Effector memory CD8-positive, alpha-beta T cell (primary cell): Measurements from ENCODE around the gene CEACAM7.

Experiments used
- ATAC-seq: fragments of 150-1000 bp; cut with Tn5 transposase; replicated peaks from 2 replicates; pipeline ENCODE4 v1.10.0; 2021; ENCODE audit warnings: mild to moderate bottlenecking, moderate library complexity
- DNase-seq, 3 experiments: peaks; one replicate each; pipeline ENCODE4 v3.0.0; 2021
- H3K27ac Mint-ChIP-seq, 2 donors: one replicate each; pipeline ENCODE4 v1.8.0; 2022; ENCODE audit warnings: mild to moderate bottlenecking in 2 of 2, mixed read lengths in 2 of 2, moderate library complexity in 2 of 2
- H3K27me3 Mint-ChIP-seq, 2 donors: one replicate each; pipeline ENCODE4 v1.8.0; 2022; ENCODE audit warnings: mixed read lengths in 2 of 2
- H3K36me3 Mint-ChIP-seq: one replicate; pipeline ENCODE4 v1.8.0; 2022; ENCODE audit warnings: mild to moderate bottlenecking, moderate library complexity, mixed read lengths; ENCODE audit not compliant: insufficient read depth
- H3K4me1 Mint-ChIP-seq, 2 donors: one replicate each; pipeline ENCODE4 v1.8.0; 2022; ENCODE audit warnings: low read depth in 2 of 2, mixed read lengths in 2 of 2
- H3K4me3 Mint-ChIP-seq, 2 donors: one replicate each; pipeline ENCODE4 v1.8.0; 2022; ENCODE audit warnings: mild to moderate bottlenecking in 2 of 2, mixed read lengths in 2 of 2, moderate library complexity in 2 of 2
- H3K9me3 Mint-ChIP-seq, 2 donors: one replicate each; pipeline ENCODE4 v1.8.0; 2022; ENCODE audit warnings: mixed read lengths in 2 of 2

Gene CEACAM7

GRCh38 chr19:41696402-41697197 lies 8.5 kb upstream of the CEACAM7 start:
- Mint-ChIP-seq H3K36me3 (no peaks in the 10 kb centered on the region), H3K27ac (no peak overlapping the region)

GRCh38 chr19:41695745-41696144 lies 7.7 kb upstream of the CEACAM7 start:
- H3K27ac Mint-ChIP-seq: no peak overlapping the region

More at GRCh38 chr19:41696402-41697197, 8.5 kb upstream of the CEACAM7 start:
- Mint-ChIP-seq H3K4me3 (no peak overlapping the region), H3K4me1 (peaks cover 0 to 2% of the 10 kb centered on the region in 2 donors), H3K27me3 (peaks cover 54 to 90% of the 10 kb centered on the region in 2 donors), H3K9me3 (no peaks in the 10 kb centered on the region)
- ATAC-seq (no peak), DNase-seq (no peak)

DNA sequence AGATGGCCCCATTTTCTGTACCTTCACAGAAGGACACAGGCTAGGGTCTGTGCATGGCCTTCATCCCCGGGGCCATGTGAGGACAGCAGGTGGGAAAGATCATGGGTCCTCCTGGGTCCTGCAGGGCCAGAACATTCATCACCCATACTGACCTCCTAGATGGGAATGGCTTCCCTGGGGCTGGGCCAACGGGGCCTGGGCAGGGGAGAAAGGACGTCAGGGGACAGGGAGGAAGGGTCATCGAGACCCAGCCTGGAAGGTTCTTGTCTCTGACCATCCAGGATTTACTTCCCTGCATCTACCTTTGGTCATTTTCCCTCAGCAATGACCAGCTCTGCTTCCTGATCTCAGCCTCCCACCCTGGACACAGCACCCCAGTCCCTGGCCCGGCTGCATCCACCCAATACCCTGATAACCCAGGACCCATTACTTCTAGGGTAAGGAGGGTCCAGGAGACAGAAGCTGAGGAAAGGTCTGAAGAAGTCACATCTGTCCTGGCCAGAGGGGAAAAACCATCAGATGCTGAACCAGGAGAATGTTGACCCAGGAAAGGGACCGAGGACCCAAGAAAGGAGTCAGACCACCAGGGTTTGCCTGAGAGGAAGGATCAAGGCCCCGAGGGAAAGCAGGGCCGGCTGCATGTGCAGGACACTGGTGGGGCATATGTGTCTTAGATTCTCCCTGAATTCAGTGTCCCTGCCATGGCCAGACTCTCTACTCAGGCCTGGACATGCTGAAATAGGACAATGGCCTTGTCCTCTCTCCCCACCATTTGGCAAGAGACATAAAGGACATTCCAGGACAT lies 7.0 kb upstream of the CEACAM7 start:
- Mint-ChIP-seq H3K36me3 (no peaks in the 10 kb centered on the region), H3K27me3 (peaks cover 64 to 93% of the 10 kb centered on the region in 2 donors), H3K4me1 (peaks cover 0 to 10% of the 10 kb centered on the region in 2 donors), H3K9me3 (no peaks in the 10 kb centered on the region), H3K4me3 (no peak overlapping the region), H3K27ac (no peak overlapping the region)
- no peak for ATAC-seq
- DNase-seq: no peak

More at GRCh38 chr19:41695745-41696144, 7.7 kb upstream of the CEACAM7 start:
- Mint-ChIP-seq H3K9me3 (no peaks in the 10 kb centered on the region), H3K4me3 (no peak overlapping the region), H3K36me3 (no peaks in the 10 kb centered on the region), H3K4me1 (peaks cover 0 to 10% of the 10 kb centered on the region in 2 donors), H3K27me3 (peaks cover 63 to 90% of the 10 kb centered on the region in 2 donors)
- ATAC-seq (no peak), DNase-seq (no peak)

DNA sequence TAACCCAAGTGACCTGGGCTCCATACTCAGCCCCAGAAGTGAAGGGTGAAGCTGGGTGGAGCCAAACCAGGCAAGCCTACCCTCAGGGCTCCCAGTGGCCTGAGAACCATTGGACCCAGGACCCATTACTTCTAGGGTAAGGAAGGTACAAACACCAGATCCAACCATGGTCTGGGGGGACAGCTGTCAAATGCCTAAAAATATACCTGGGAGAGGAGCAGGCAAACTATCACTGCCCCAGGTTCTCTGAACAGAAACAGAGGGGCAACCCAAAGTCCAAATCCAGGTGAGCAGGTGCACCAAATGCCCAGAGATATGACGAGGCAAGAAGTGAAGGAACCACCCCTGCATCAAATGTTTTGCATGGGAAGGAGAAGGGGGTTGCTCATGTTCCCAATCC lies 6.1 kb upstream of the CEACAM7 start:
- no peaks in the 10 kb centered on the region for H3K36me3 Mint-ChIP-seq
- ATAC-seq (no peak), DNase-seq (no peak)
- no peaks in the 10 kb centered on the region for H3K9me3 Mint-ChIP-seq
- peaks cover 0 to 8% of the 10 kb centered on the region in 2 donors for H3K4me1 Mint-ChIP-seq
- peaks cover 65 to 93% of the 10 kb centered on the region in 2 donors for H3K27me3 Mint-ChIP-seq
- H3K27ac Mint-ChIP-seq: no peak overlapping the region
- H3K4me3 Mint-ChIP-seq: no peak overlapping the region

- Mint-ChIP-seq H3K4me3 (no peak overlapping the region), H3K9me3 (no peaks in the 10 kb centered on the region), H3K36me3 (no peaks in the 10 kb centered on the region), H3K27ac (no peak overlapping the region), H3K27me3 (peaks cover 68 to 93% of the 10 kb centered on the region in 2 donors), H3K4me1 (peaks cover 0 to 8% of the 10 kb centered on the region in 2 donors)
- ATAC-seq (no peak), DNase-seq (peak in 2 of 3 experiments; percentile 24 to 29)
Measured at GRCh38 chr19:41691268-41691970, 3.3 kb upstream of the CEACAM7 start.

DNA sequence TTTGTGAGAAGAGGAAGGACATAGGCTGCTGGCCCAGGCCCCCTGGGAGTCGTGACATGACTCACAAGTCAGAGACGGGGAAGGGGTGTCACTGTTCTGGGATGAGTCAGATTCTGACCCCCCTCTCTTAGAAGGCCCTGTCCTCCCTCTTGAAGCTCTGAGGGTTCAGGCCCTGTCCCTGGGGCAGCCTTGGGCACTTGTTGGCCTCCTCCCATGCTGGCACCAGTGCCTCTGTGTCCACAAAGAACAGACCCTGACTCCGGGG lies 2.7 kb upstream of the CEACAM7 start:
- Mint-ChIP-seq H3K4me1 (peaks cover 0 to 8% of the 10 kb centered on the region in 2 donors), H3K27me3 (peaks cover 68 to 93% of the 10 kb centered on the region in 2 donors), H3K9me3 (no peaks in the 10 kb centered on the region), H3K36me3 (no peaks in the 10 kb centered on the region), H3K4me3 (no peak overlapping the region), H3K27ac (no peak overlapping the region)
- DNase-seq (no peak), ATAC-seq (no peak)

DNA sequence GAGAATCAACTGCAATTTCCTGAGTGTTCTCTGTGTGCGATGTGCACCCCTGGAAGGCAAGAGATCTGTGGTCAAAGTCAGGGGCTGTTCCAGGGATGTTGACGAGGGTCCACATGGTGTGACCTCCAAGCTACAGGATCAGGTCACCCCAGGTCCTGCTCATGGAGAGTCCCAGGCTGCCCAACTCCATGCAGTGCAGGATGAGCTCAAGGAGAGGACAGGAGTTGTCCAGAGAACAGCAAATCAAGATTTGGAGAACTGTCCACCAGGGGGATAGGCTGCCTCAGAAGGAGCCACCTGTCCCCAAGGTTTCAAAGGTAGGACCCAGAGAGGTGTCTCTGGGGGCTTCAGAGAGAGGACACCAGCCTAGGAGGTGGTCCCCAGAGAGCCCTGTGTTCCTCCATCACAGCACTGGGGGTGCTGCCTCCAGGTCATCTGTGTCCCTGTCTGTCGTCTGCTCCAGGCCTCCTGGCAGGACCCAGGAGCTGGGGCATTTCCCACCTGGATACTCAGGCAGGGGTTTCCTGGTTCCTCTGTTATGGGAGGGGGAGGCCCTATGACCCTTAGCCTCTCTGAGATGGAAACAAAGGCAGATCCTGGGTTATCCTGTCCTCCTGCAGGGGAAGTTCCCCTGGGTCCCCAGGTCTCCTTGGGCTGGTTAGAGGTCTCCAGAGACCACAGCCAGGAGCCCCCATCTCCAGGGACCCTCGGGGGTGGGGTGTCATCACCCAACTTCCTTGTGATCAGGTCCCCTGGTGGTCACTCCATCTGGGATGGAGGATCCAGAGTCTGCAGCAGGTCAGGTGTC lies 2.1 kb upstream of the CEACAM7 start:
- no peak overlapping the region for H3K4me3 Mint-ChIP-seq
- ATAC-seq (no peak), DNase-seq (no peak)
- H3K36me3 Mint-ChIP-seq: no peaks in the 10 kb centered on the region
- peaks cover 0 to 8% of the 10 kb centered on the region in 2 donors for H3K4me1 Mint-ChIP-seq
- no peaks in the 10 kb centered on the region for H3K9me3 Mint-ChIP-seq
- H3K27me3 Mint-ChIP-seq: peaks cover 72 to 93% of the 10 kb centered on the region in 2 donors
- no peak overlapping the region for H3K27ac Mint-ChIP-seq

DNA sequence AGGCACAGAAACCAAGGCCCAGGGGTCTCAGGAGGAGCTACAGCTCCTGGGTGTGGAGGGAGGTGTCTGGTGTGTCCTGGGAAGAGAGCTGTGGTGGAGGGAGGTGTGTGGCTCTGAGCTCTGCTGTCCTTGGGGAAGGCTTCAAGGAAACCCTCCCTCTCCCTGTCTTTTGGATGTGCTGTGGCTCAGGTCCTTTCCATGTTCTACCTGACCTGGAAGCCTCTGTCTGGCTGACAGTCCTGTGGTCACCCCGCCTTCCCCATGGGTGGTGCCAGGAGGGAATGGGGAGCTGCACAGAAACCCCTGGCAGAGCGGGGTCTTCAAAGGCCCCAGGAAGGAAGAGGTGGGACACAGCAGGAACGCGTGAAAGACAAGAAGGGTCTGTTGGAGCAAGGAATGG lies 617 bp upstream of the CEACAM7 start:
- H3K27me3 Mint-ChIP-seq: peaks cover 85 to 92% of the 10 kb centered on the region in 2 donors

DNA sequence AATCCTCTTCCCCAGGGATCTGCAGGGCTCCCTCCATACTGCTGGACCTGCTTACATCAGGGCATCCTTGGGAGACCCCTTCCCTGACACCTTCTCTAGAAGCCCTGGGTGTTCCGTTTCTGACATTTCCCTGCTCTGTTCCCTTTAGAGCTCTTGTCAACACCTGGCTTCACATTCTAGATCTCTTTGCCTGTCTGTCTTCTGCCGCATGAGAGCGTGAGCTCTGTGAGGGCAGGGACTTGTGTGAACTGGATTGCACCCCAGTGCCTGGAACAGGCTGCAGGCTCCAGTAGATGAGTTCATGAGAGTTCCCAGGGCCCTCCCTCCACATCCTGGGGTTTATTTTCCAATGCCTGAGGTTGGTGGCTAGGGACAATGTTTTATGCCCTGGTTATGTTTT lies 651 bp downstream of the CEACAM7 start:
- Mint-ChIP-seq H3K27me3 (peaks cover 89 to 97% of the 10 kb centered on the region in 2 donors), H3K4me3 (no peak overlapping the region), H3K27ac (no peak overlapping the region), H3K4me1 (peaks cover 0 to 8% of the 10 kb centered on the region in 2 donors), H3K9me3 (no peaks in the 10 kb centered on the region), H3K36me3 (no peaks in the 10 kb centered on the region)
- DNase-seq: no peak
- no peak for ATAC-seq

More for the DNA sequence above, 617 bp upstream of the CEACAM7 start:
- Mint-ChIP-seq H3K36me3 (no peaks in the 10 kb centered on the region), H3K9me3 (no peaks in the 10 kb centered on the region), H3K4me3 (no peak overlapping the region), H3K4me1 (peaks cover 0 to 8% of the 10 kb centered on the region in 2 donors), H3K27ac (no peak overlapping the region)
- no peak for ATAC-seq
- no peak for DNase-seq

- H3K27ac Mint-ChIP-seq: no peak overlapping the region
- ATAC-seq (no peak), DNase-seq (no peak)
- H3K9me3 Mint-ChIP-seq: no peaks in the 10 kb centered on the region
- no peak overlapping the region for H3K4me3 Mint-ChIP-seq
- peaks cover 78 to 82% of the 10 kb centered on the region in 2 donors for H3K27me3 Mint-ChIP-seq
- H3K36me3 Mint-ChIP-seq: no peaks in the 10 kb centered on the region
- no peaks in the 10 kb centered on the region for H3K4me1 Mint-ChIP-seq
Measured at GRCh38 chr19:41682437-41682836, 5.6 kb downstream of the CEACAM7 start.

- DNase-seq: no peak
- no peaks in the 10 kb centered on the region for H3K36me3 Mint-ChIP-seq
- H3K9me3 Mint-ChIP-seq: peaks cover 0 to 2% of the 10 kb centered on the region in 2 donors
- H3K4me3 Mint-ChIP-seq: no peak overlapping the region
- no peaks in the 10 kb centered on the region for H3K4me1 Mint-ChIP-seq
- peaks cover 73 to 79% of the 10 kb centered on the region in 2 donors for H3K27me3 Mint-ChIP-seq
- no peak for ATAC-seq
- H3K27ac Mint-ChIP-seq: no peak overlapping the region
Measured at GRCh38 chr19:41671486-41671885, 16.6 kb downstream of the CEACAM7 start.

GRCh38 chr19:41670755-41671154 lies 17.3 kb downstream of the CEACAM7 start:
- H3K4me1 Mint-ChIP-seq: no peaks in the 10 kb centered on the region

GRCh38 chr19:41668315-41668714 lies 19.8 kb downstream of the CEACAM7 start:
- peaks cover 68 to 70% of the 10 kb centered on the region in 2 donors for H3K27me3 Mint-ChIP-seq
- no peak overlapping the region for H3K4me3 Mint-ChIP-seq
- no peaks in the 10 kb centered on the region for H3K36me3 Mint-ChIP-seq
- no peak for ATAC-seq
- DNase-seq: no peak
- peaks cover 6 to 13% of the 10 kb centered on the region in 2 donors for H3K9me3 Mint-ChIP-seq
- no peaks in the 10 kb centered on the region for H3K4me1 Mint-ChIP-seq
- no peak overlapping the region for H3K27ac Mint-ChIP-seq

More at GRCh38 chr19:41670755-41671154, 17.3 kb downstream of the CEACAM7 start:
- Mint-ChIP-seq H3K4me3 (no peak overlapping the region), H3K27ac (no peak overlapping the region), H3K36me3 (no peaks in the 10 kb centered on the region), H3K9me3 (peaks cover 0 to 2% of the 10 kb centered on the region in 2 donors), H3K27me3 (peaks cover 71 to 75% of the 10 kb centered on the region in 2 donors)
- ATAC-seq (no peak), DNase-seq (no peak)
